Activated CD4-positive, alpha-beta T cell treated with anti-CD3 and anti-CD28 coated beads, Interleukin-2, amount 10 ng/mL, durations not matched to agents 24 days and 14 days (primary cell): Measurements from ENCODE around the gene SLC25A26. TPM values are rescaled to one million over a fixed set of nuclear protein-coding genes. Genes with fewer than 3 reads are reported as not detected.

Experiments
- DNase-seq: peaks from one replicate; pipeline ENCODE4 v3.0.0; 2022
- H3K27ac Mint-ChIP-seq: one replicate; pipeline ENCODE4 v1.8.0; 2022; ENCODE audit warnings: mild to moderate bottlenecking, mixed read lengths
- H3K27me3 Mint-ChIP-seq: one replicate; pipeline ENCODE4 v1.8.0; 2022; ENCODE audit warnings: mixed read lengths
- H3K36me3 Mint-ChIP-seq: one replicate; pipeline ENCODE4 v1.8.0; 2022; ENCODE audit warnings: low read depth, mild to moderate bottlenecking, mixed read lengths
- H3K4me1 Mint-ChIP-seq: one replicate; pipeline ENCODE4 v1.8.0; 2021; ENCODE audit warnings: mixed read lengths
- H3K4me3 Mint-ChIP-seq: one replicate; pipeline ENCODE4 v1.8.0; 2022; ENCODE audit warnings: mild to moderate bottlenecking, moderate library complexity, mixed read lengths
- H3K9me3 Mint-ChIP-seq: one replicate; pipeline ENCODE4 v1.8.0; 2021; ENCODE audit warnings: mixed read lengths
- intact Hi-C: fragments of 100-400 bp; cut with micrococcal nuclease; formaldehyde crosslinking; loops from one replicate; pipeline ENCODE4 v1.15.1; 2023
- total RNA-seq: library from RNA; stranded (reverse); gene quantifications from 2 replicates; pipeline ENCODE4 v1.2.3, GENCODE V29; 2022

SLC25A26 gene
- total RNA-seq, 1 donor from 2014 or later = 22.1 TPM

GRCh38 chr3:66395635-66396034, 174.8 kb downstream of the SLC25A26 start:
- Mint-ChIP-seq H3K4me3 (no peak overlapping the region), H3K9me3 (no peaks in the 10 kb centered on the region), H3K27ac (no peak overlapping the region), H3K27me3 (no peaks in the 10 kb centered on the region), H3K36me3 (peaks cover 65% of the 10 kb centered on the region), H3K4me1 (peaks cover 23% of the 10 kb centered on the region)
- intact Hi-C loops = no loop called here
- no peak for DNase-seq

- intact Hi-C loops = no loop called here
- Mint-ChIP-seq H3K27me3 (no peaks in the 10 kb centered on the region), H3K27ac (no peak overlapping the region), H3K4me1 (peaks cover 23% of the 10 kb centered on the region), H3K4me3 (no peak overlapping the region), H3K36me3 (peaks cover 62% of the 10 kb centered on the region), H3K9me3 (no peaks in the 10 kb centered on the region)
- DNase-seq = no peak
These were observed 175.5 kb downstream of the SLC25A26 start for GRCh38 chr3:66396161-66396760.

GRCh38 chr3:66396888-66397287, 176.1 kb downstream of the SLC25A26 start:
- Mint-ChIP-seq H3K27me3 (no peaks in the 10 kb centered on the region), H3K4me1 (peaks cover 23% of the 10 kb centered on the region), H3K27ac (no peak overlapping the region), H3K36me3 (peaks cover 60% of the 10 kb centered on the region), H3K9me3 (no peaks in the 10 kb centered on the region), H3K4me3 (no peak overlapping the region)
- DNase-seq = no peak
- intact Hi-C loops = no loop called here

- Mint-ChIP-seq H3K36me3 (peaks cover 56% of the 10 kb centered on the region), H3K27me3 (no peaks in the 10 kb centered on the region), H3K4me3 (no peak overlapping the region), H3K9me3 (no peaks in the 10 kb centered on the region), H3K4me1 (peaks cover 23% of the 10 kb centered on the region), H3K27ac (no peak overlapping the region)
- no peak for DNase-seq
- intact Hi-C loops = no loop called here
These were observed 176.9 kb downstream of the SLC25A26 start for GRCh38 chr3:66397745-66398144.

GRCh38 chr3:66398228-66399025, 177.6 kb downstream of the SLC25A26 start:
- H3K27ac Mint-ChIP-seq = no peak overlapping the region
- no peaks in the 10 kb centered on the region for H3K27me3 Mint-ChIP-seq
- H3K4me1 Mint-ChIP-seq = peaks cover 19% of the 10 kb centered on the region
- peaks cover 56% of the 10 kb centered on the region for H3K36me3 Mint-ChIP-seq
- H3K9me3 Mint-ChIP-seq = no peaks in the 10 kb centered on the region
- DNase-seq = no peak
- intact Hi-C loops = no loop called here
- no peak overlapping the region for H3K4me3 Mint-ChIP-seq

GRCh38 chr3:66399529-66400232, 178.9 kb downstream of the SLC25A26 start:
- peaks cover 51% of the 10 kb centered on the region for H3K36me3 Mint-ChIP-seq
- intact Hi-C loops = no loop called here
- H3K27me3 Mint-ChIP-seq = no peaks in the 10 kb centered on the region

GRCh38 chr3:66400411-66401156, 179.8 kb downstream of the SLC25A26 start:
- no peaks in the 10 kb centered on the region for H3K4me1 Mint-ChIP-seq
- no peak overlapping the region for H3K4me3 Mint-ChIP-seq
- H3K27ac Mint-ChIP-seq = no peak overlapping the region
- peaks cover 49% of the 10 kb centered on the region for H3K36me3 Mint-ChIP-seq
- no peaks in the 10 kb centered on the region for H3K9me3 Mint-ChIP-seq
- DNase-seq = no peak
- no peaks in the 10 kb centered on the region for H3K27me3 Mint-ChIP-seq
- intact Hi-C loops = no loop called here

More at GRCh38 chr3:66399529-66400232, 178.9 kb downstream of the SLC25A26 start:
- H3K27ac Mint-ChIP-seq = no peak overlapping the region
- peaks cover 6% of the 10 kb centered on the region for H3K4me1 Mint-ChIP-seq
- no peak overlapping the region for H3K4me3 Mint-ChIP-seq
- H3K9me3 Mint-ChIP-seq = no peaks in the 10 kb centered on the region
- no peak for DNase-seq

- Mint-ChIP-seq H3K4me1 (no peaks in the 10 kb centered on the region), H3K4me3 (no peak overlapping the region), H3K27ac (no peak overlapping the region), H3K27me3 (no peaks in the 10 kb centered on the region), H3K36me3 (peaks cover 47% of the 10 kb centered on the region), H3K9me3 (no peaks in the 10 kb centered on the region)
- intact Hi-C loops = no loop called here
- DNase-seq = no peak
These were observed 180.4 kb downstream of the SLC25A26 start for GRCh38 chr3:66401157-66401550.

- Mint-ChIP-seq H3K27ac (no peak overlapping the region), H3K9me3 (no peaks in the 10 kb centered on the region), H3K4me3 (no peak overlapping the region), H3K27me3 (no peaks in the 10 kb centered on the region), H3K4me1 (no peaks in the 10 kb centered on the region), H3K36me3 (peaks cover 41% of the 10 kb centered on the region)
- DNase-seq = no peak
- intact Hi-C loops = no loop called here
These were observed 181.1 kb downstream of the SLC25A26 start for GRCh38 chr3:66401675-66402491.

- Mint-ChIP-seq H3K27ac (peak overlapping the region; percentile 1), H3K36me3 (peaks cover 38% of the 10 kb centered on the region), H3K9me3 (no peaks in the 10 kb centered on the region), H3K4me1 (no peaks in the 10 kb centered on the region), H3K4me3 (no peak overlapping the region), H3K27me3 (no peaks in the 10 kb centered on the region)
- intact Hi-C loops = no loop called here
- no peak for DNase-seq
These were observed 181.9 kb downstream of the SLC25A26 start for GRCh38 chr3:66402596-66403290.

GRCh38 chr3:66403323-66403990, 182.7 kb downstream of the SLC25A26 start:
- H3K27me3 Mint-ChIP-seq = no peaks in the 10 kb centered on the region
- intact Hi-C loops = no loop called here
- peaks cover 3% of the 10 kb centered on the region for H3K4me1 Mint-ChIP-seq
- H3K9me3 Mint-ChIP-seq = no peaks in the 10 kb centered on the region
- peaks cover 38% of the 10 kb centered on the region for H3K36me3 Mint-ChIP-seq
- DNase-seq = no peak
- H3K4me3 Mint-ChIP-seq = no peak overlapping the region
- no peak overlapping the region for H3K27ac Mint-ChIP-seq

GRCh38 chr3:66404197-66404596, 183.4 kb downstream of the SLC25A26 start:
- H3K9me3 Mint-ChIP-seq = no peaks in the 10 kb centered on the region
- no peak overlapping the region for H3K4me3 Mint-ChIP-seq
- intact Hi-C loops = no loop called here
- H3K4me1 Mint-ChIP-seq = peaks cover 5% of the 10 kb centered on the region
- peaks cover 41% of the 10 kb centered on the region for H3K36me3 Mint-ChIP-seq
- no peak overlapping the region for H3K27ac Mint-ChIP-seq
- H3K27me3 Mint-ChIP-seq = no peaks in the 10 kb centered on the region
- DNase-seq = no peak
